ENCODE results near the gene ITGAL. TPM values are rescaled to one million over a fixed set of nuclear protein-coding genes. Genes with fewer than 3 reads are reported as not detected.

Gene ITGAL
- total RNA-seq (2022) (0.57 TPM in 1 of 2 replicates, not detected in the other), Bru-seq, nascent RNA (percentile 5 among the genes with signal in this experiment), BruChase-seq, experiment 1, labeled RNA remaining after a 2-hour chase (not detected), BruChase-seq, experiment 2, labeled RNA remaining after a 6-hour chase (percentile 2 among the genes with signal in this experiment)
- long read RNA-seq, result 0 reads

- DNase-seq, result no peak
- no peak for TF ChIP-seq CTCF (IDR thresholded peaks at IDR 0.05; ENCODE audit: insufficient read depth in 1 of 2, low read depth in 1 of 2, low read length in 1 of 2, severe bottlenecking in 1 of 2, unreplicated experiment in 1 of 2)
- Mint-ChIP-seq H3K4me1 (ENCODE audit: low read depth, unreplicated experiment) (no peaks in the 10 kb centered on the region), H3K36me3 (ENCODE audit: insufficient read depth, unreplicated experiment) (no peaks in the 10 kb centered on the region), H3K9me3 (ENCODE audit: unreplicated experiment) (no peaks in the 10 kb centered on the region), H3K4me3 (ENCODE audit: unreplicated experiment) (no peak within 1 kb of the TSS), H3K27ac (ENCODE audit: unreplicated experiment) (peak within 1 kb of the TSS; percentile 43), H3K27me3 (ENCODE audit: insufficient read depth, unreplicated experiment) (no peaks in the 10 kb centered on the region)
- ChIA-PET POLR2A (no interaction called here), CTCF (no interaction called here)
- H3K9me3 ChIP-seq, result no peaks in the 10 kb centered on the region
- intact Hi-C loops (cut with micrococcal nuclease; ENCODE audit: unreplicated experiment), result no loop called here
- BruUV-seq (replicated peaks), result no TSS peak
- no peak within 1 kb of the TSS for H3K4me3 ChIP-seq (ENCODE audit: low read depth, low read length)
- H3K36me3 ChIP-seq (ENCODE audit: control insufficient read depth, insufficient read depth, low read length), result no peaks in the 10 kb centered on the region
- H3K27me3 ChIP-seq (replicated peaks; ENCODE audit: control insufficient read depth, insufficient read depth, low read length), result no peaks in the 10 kb centered on the region
- H3K4me1 ChIP-seq, result no peaks in the 10 kb centered on the region
Observed at GRCh38 chr16:30472328-30472942, at the start of gene ITGAL. Gene ITGAL (plus strand): TSS chr16:30472742. CDS start chr16:30472838, 96 bp downstream.

- ChIA-PET CTCF (no interaction called here), POLR2A (no interaction called here)
- BruUV-seq (replicated peaks), result no TSS peak
- Histone ChIP-seq H3K36me3 (ENCODE audit: control insufficient read depth, insufficient read depth, low read length) (no peaks in the 10 kb centered on the region; the same call in 1 of the 2 replicates), H3K4me1 (peaks cover 16% of the 10 kb centered on the region), H3K4me3 (ENCODE audit: low read depth, low read length) (no peak overlapping the region), H3K9me3 (no peaks in the 10 kb centered on the region), H3K27me3 (replicated peaks; ENCODE audit: control insufficient read depth, insufficient read depth, low read length) (no peaks in the 10 kb centered on the region)
- TF ChIP-seq CTCF (IDR thresholded peaks at IDR 0.05; ENCODE audit: insufficient read depth in 1 of 2, low read depth in 1 of 2, low read length in 1 of 2, severe bottlenecking in 1 of 2, unreplicated experiment in 1 of 2), result no peak
- DNase-seq, result no peak
- no peak overlapping the region for H3K4me3 Mint-ChIP-seq (ENCODE audit: unreplicated experiment)
- no peak overlapping the region for H3K27ac Mint-ChIP-seq (ENCODE audit: unreplicated experiment)
- intact Hi-C loops (cut with micrococcal nuclease; ENCODE audit: unreplicated experiment), result no loop called here
- no peaks in the 10 kb centered on the region for H3K4me1 Mint-ChIP-seq (ENCODE audit: low read depth, unreplicated experiment)
- H3K36me3 Mint-ChIP-seq (ENCODE audit: insufficient read depth, unreplicated experiment), result peaks cover 44% of the 10 kb centered on the region
- H3K9me3 Mint-ChIP-seq (ENCODE audit: unreplicated experiment), result no peaks in the 10 kb centered on the region
- no peaks in the 10 kb centered on the region for H3K27me3 Mint-ChIP-seq (ENCODE audit: insufficient read depth, unreplicated experiment)
Observed at GRCh38 chr16:30428055-30428454, 44.5 kb upstream of the ITGAL start.

- Mint-ChIP-seq H3K4me3 (ENCODE audit: unreplicated experiment) (no peak overlapping the region), H3K27me3 (ENCODE audit: insufficient read depth, unreplicated experiment) (no peaks in the 10 kb centered on the region), H3K4me1 (ENCODE audit: low read depth, unreplicated experiment) (no peaks in the 10 kb centered on the region), H3K36me3 (ENCODE audit: insufficient read depth, unreplicated experiment) (peaks cover 31% of the 10 kb centered on the region), H3K9me3 (ENCODE audit: unreplicated experiment) (no peaks in the 10 kb centered on the region), H3K27ac (ENCODE audit: unreplicated experiment) (no peak overlapping the region)
- H3K36me3 ChIP-seq (ENCODE audit: control insufficient read depth, insufficient read depth, low read length), result no peaks in the 10 kb centered on the region; the same call in 1 of the 2 replicates
- TSS peak; percentile 62 for BruUV-seq (replicated peaks)
- intact Hi-C loops (cut with micrococcal nuclease; ENCODE audit: unreplicated experiment), result no loop called here
- no peaks in the 10 kb centered on the region for H3K27me3 ChIP-seq (replicated peaks; ENCODE audit: control insufficient read depth, insufficient read depth, low read length)
- TF ChIP-seq CTCF (IDR thresholded peaks at IDR 0.05; ENCODE audit: insufficient read depth in 1 of 2, low read depth in 1 of 2, low read length in 1 of 2, severe bottlenecking in 1 of 2, unreplicated experiment in 1 of 2), result no peak
- H3K9me3 ChIP-seq, result no peaks in the 10 kb centered on the region
- peak overlapping the region; percentile 67 for H3K4me3 ChIP-seq (ENCODE audit: low read depth, low read length)
- POLR2A ChIA-PET, result interaction anchor here (0.6 to 1.5 kb wide), 17 partner anchors 11 to 340 kb away, joined by 3 to 27 read pairs (median 5); partner anchors contain the start of genes FBRS, PHKG2, PRR14 and TBC1D10B
- CTCF ChIA-PET, result interaction anchor here (0.6 to 2.0 kb wide), 44 partner anchors 9 to 338 kb away, joined by 3 to 49 read pairs (median 5); partner anchors contain the start of genes CD2BP2, FBRS, SEPHS2 and TBC1D10B
- peaks cover 16% of the 10 kb centered on the region for H3K4me1 ChIP-seq
- no peak for DNase-seq
Observed at GRCh38 chr16:30429418-30429677, 43.2 kb upstream of the ITGAL start.
